Fibroblast of skin of scalp (primary cell): Measurements from ENCODE around the gene RIMS1. TPM values are rescaled to one million over a fixed set of nuclear protein-coding genes. Genes with fewer than 3 reads are reported as not detected.
A peak's percentile ranks its signal among the peaks of the same experiment; 100 is the strongest.

ENCODE experiments used
- DNase-seq: peaks from one replicate; pipeline ENCODE4 v3.0.0-alpha.2; 2013
- polyA plus RNA-seq, 2 experiments: library from polyadenylated mRNA; unstranded; fragments of 120-200 nt; gene quantifications; one replicate each; pipeline ENCODE4 v1.2.1, GENCODE V29; 2013; ENCODE audit not compliant: insufficient read length in 2 of 2

The RIMS1 gene
- polyA plus RNA-seq (2013, experiment 1 of 2; ENCODE audit: insufficient read length) = 0.17 TPM
- polyA plus RNA-seq (2013, experiment 2 of 2; ENCODE audit: insufficient read length) = 0.42 TPM

GRCh38 chr6:71886184-71887005, at the start of gene RIMS1:
Gene RIMS1, plus strand, starts transcription at chr6:71886550. Its CDS starts 474 bp downstream, at chr6:71887024.
- peak; percentile 25 for DNase-seq

GRCh38 chr6:71851214-71851613, 35.1 kb upstream of the RIMS1 start:
- DNase-seq = no peak

GRCh38 chr6:71852948-71853347, 33.4 kb upstream of the RIMS1 start:
- DNase-seq = no peak

GRCh38 chr6:71855406-71855805, 30.9 kb upstream of the RIMS1 start:
- no peak for DNase-seq

GRCh38 chr6:71879016-71879415, 7.3 kb upstream of the RIMS1 start:
- peak; percentile 16 for DNase-seq

GRCh38 chr6:71887006-71887743, 825 bp downstream of the RIMS1 start:
- no peak for DNase-seq

GRCh38 chr6:71887744-71888230, 1.4 kb downstream of the RIMS1 start:
- no peak for DNase-seq

GRCh38 chr6:71888756-71889340, 2.5 kb downstream of the RIMS1 start:
- no peak for DNase-seq

GRCh38 chr6:71889366-71889765, 3.0 kb downstream of the RIMS1 start:
- no peak for DNase-seq

- DNase-seq = no peak
These were observed 6.3 kb downstream of the RIMS1 start for GRCh38 chr6:71892641-71893040.

- no peak for DNase-seq
These were observed 14.3 kb downstream of the RIMS1 start for GRCh38 chr6:71900642-71901041.

- no peak for DNase-seq
These were observed 15.9 kb downstream of the RIMS1 start for GRCh38 chr6:71902261-71902660.

- DNase-seq = no peak
These were observed 20.5 kb downstream of the RIMS1 start for GRCh38 chr6:71906813-71907212.

GRCh38 chr6:71908162-71908765, 21.9 kb downstream of the RIMS1 start:
- no peak for DNase-seq

- no peak for DNase-seq
These were observed 27.3 kb downstream of the RIMS1 start for GRCh38 chr6:71913444-71914234.

- no peak for DNase-seq
These were observed 42.7 kb downstream of the RIMS1 start for GRCh38 chr6:71929047-71929446.

GRCh38 chr6:71933881-71934280, 47.5 kb downstream of the RIMS1 start:
- DNase-seq = no peak

GRCh38 chr6:71965404-71965803, 79.1 kb downstream of the RIMS1 start:
- DNase-seq = no peak

GRCh38 chr6:71967436-71967835, 81.1 kb downstream of the RIMS1 start:
- peak; percentile 11 for DNase-seq

GRCh38 chr6:71977884-71978283, 91.5 kb downstream of the RIMS1 start:
- peak; percentile 0 for DNase-seq

- no peak for DNase-seq
These were observed 93.6 kb downstream of the RIMS1 start for GRCh38 chr6:71979911-71980310.

- no peak for DNase-seq
These were observed 96.0 kb downstream of the RIMS1 start for GRCh38 chr6:71982389-71982788.
